OCI-M2 (cell line): ENCODE results near the gene CGAS.
"Not testable (repeated sequence)": the region's sequence is repeated elsewhere in the genome, so short reads cannot be mapped to it uniquely, and the experiment has no call there.

Experiments
- DNase-seq: peaks from one replicate; lab custom pipeline; 2025; ENCODE audit not compliant: unreplicated experiment; lab: John Stamatoyannopoulos, UW

Gene CGAS

DNA sequence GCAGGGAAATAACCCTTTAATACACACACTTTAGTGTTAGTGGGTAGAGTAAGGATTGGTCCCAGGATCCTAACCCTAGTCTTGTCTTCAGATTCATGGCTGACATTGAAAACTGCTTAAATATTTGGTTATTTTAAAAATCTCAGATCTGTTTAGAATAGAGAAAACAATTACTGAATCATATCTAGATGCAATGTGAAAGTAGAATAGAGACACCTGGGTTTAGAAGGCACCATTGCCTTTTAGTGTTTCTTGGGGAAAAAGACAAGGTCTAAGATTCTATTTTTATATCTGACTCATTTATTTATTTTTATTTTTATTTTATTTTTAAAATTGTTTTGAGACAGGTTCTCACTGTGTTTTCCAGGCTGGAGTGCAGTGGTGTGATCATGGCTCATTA lies 51.4 kb downstream of the CGAS start:
- no peak for DNase-seq

DNA sequence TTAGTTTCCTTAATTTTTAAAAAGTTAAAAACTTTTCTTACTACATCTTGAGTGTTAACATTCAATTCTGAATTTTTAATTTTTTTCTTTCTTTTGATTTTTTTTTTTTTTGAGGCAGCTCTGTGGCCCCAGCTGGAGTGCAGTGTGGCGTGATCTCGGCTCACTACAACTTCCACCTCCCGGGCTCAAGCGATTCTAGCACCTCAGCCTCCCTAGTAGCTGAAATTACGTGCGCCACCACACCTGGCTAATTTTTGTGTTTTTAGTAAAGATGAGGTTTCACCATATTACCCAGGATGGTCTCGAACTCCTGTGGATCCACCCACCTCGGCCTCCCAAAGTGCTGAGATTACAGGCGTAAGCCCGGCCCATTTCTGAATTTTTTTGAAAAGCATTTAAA lies 56.2 kb downstream of the CGAS start:
- no peak for DNase-seq

DNA sequence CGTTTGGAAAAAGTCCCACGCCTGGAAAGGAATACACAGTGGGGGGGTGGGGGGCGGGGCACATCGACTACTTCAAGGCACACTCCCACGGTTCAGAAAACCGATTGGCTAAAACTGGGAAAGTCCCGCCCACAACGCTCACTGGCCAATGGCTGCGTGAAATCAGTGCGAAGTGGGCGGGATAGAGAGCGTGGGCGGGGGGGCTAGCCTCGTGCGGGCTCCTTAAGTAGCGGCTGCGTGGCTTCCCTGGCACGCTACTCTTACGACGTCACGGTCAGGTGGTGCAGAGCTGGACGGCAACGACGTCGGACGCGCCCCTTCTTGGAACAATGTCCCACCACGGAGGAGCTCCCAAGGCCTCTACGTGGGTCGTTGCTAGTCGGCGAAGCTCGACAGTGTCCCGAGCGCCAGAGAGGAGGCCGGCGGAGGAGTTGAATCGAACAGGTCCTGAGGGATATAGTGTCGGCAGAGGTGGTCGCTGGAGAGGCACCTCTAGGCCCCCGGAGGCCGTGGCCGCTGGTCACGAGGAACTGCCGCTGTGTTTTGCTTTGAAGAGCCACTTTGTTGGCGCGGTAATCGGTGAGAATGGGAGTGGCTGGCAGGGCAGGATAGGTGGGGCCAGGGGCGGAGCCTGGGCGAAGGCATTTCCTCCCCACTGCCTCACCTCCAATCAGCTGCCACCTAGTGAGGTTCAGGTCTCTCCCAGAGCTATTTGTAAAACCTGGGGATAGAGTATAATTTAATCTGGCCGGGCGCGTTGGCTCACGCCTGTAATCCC lies 57.3 kb downstream of the CGAS start, which contains the start of gene DDX43:
Gene DDX43, plus strand, starts transcription at position 252 of the 778 bp plus-strand sequence. Its CDS starts 78 bp downstream, at position 330.
- DNase-seq: peak; percentile 78

GRCh38 chr6:73393278-73393677 lies 58.8 kb downstream of the CGAS start:
- DNase-seq: no peak

- not testable (repeated sequence) for DNase-seq
Measured at GRCh38 chr6:73392188-73392587, 59.9 kb downstream of the CGAS start.

DNA sequence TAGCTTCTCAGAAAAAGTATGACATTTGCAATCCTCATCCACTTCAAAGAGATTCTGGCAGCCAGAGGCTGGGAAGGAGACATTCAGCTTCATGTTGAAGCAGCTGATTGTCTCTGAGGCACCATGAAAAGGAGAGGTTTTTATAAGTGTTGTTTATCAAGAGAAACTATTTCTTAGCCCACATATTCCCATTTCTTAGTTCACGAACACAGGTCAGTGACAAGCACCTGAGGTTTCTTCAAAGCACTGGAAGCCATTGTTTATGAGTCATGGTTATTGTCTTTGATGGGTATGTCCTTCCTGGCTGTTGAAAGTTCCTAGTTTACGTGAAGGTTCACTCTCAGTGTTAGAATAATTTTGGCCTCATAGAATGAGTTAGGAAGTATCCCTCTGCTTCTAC lies 60.4 kb downstream of the CGAS start:
- DNase-seq: no peak

GRCh38 chr6:73389854-73390253 lies 62.2 kb downstream of the CGAS start:
- DNase-seq: no peak

DNA sequence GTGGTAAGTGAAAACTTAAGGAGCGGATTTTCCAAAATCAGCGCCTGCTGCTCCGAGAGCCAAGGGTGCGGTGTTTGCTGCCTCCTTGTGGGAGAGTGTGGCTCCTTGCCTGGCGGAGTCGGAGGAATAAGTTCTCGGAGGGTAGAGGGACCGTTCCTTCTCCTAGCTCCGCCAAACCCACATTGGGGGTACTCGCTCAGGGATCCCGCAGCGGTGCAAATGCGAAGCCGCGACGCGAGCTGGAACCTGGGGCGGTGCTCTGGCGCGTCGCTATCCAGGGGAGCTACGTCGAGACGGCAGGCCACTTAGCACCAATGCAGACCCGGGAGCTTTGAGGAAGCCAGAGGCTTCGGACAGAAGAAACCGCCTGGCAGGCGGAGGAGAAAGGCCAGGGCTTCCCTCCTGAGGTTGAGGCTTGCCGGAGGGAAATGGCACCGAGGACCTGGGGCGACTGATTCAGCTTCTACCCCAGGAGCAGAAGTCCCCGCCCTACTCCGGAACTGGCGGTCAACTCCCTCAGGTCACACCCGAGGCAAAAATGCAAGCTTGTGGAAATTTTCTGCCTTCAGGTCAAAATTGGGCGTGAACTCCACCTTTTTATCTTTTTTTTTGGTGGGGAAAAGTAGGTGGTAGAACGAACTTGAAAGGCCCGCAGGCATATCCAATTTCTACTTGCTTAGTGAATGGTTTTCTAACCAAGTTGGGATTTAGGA lies 63.1 kb downstream of the CGAS start:
- DNase-seq: peak; percentile 30

DNA sequence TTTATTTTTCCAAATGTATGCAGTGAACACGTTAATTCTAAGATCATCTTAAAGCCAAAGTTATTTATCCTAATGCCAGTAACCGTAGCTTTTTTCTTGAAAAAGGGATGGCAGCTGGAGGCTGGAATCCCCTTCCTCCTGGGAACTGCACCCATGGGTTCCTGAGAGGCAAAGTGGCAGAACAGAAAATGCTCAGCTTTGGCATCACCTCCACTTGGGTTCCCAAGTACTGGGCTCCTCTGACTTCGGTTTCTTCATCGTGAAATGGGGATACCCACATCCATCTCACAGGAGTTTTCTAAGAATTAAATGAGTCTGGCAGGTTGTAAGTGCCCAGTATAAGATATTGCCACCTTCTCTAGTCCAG lies 63.7 kb downstream of the CGAS start:
- no peak for DNase-seq

GRCh38 chr6:73382462-73383113 lies 69.5 kb downstream of the CGAS start:
- no peak for DNase-seq

DNA sequence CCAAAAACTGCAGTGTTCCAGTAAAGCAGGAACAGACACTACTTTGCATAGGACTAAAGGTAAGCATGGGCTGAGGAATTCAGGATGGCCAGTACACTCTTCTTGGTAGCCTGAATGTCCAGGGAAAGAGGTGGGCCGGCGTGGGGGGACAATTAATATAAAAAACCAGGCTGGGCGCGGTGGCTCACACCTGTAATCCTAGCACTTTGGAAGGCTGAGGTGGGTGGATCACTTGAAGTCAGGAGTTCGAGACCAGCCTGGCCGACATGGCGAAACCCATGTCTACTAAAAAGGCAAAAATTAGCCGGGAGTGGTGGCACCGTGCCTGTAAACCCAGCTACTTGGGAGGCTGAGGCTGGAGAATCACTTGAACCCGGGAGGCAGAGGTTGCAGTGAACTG lies 70.6 kb downstream of the CGAS start:
- not testable (repeated sequence) for DNase-seq

DNA sequence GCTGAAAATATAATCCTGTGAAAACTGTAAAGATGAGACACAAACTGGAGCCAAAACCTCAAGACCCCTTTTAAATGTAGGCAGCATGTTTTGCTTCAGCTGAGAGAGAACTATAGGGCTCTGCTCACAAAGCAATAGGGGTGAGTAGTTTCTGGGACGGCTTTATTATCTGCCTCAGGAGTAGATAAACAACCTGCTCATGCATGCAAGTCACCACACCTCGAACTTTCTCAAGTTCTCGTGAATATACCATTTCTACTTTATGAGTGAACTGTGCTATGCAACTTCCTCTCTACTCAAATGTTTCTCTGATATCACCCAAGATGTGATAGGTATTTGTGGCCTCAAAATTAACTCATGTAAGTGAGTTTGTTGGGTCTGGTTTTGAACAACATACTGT lies 74.9 kb downstream of the CGAS start:
- DNase-seq: no peak

- no peak for DNase-seq
Measured at GRCh38 chr6:73375216-73375615, 76.9 kb downstream of the CGAS start.
